ENCODE measurements around the gene HOXC6.

Gene HOXC6

GRCh38 chr12:54016051-54016450, 12.2 kb upstream of the HOXC6 start:
- no peak for DNase-seq (ENCODE audit: low read depth)

DNA sequence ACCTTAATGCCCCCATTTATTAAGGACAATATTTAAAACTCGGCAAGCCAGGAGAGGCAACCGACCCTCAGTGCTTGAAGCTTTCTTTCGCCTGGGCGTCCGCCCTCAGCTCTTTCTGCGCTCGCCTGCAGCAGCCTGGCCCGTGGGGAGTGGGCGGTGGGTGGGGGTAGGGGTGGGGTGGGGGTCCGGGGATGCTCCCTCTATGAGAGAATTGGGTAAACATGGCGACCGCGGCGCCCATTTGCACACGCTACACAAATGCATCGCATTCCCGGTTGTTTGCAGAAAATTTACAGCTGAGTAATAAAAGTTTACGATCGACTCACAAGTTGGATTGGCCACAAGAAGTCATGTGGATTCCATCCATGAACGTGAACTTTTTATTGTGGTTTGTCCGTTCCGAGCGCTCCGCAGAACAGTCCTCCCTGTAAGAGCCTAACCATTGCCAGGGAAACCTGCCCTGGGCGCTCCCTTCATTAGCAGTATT, 11.7 kb upstream of the HOXC6 start:
- no peak for DNase-seq (ENCODE audit: low read depth)

DNA sequence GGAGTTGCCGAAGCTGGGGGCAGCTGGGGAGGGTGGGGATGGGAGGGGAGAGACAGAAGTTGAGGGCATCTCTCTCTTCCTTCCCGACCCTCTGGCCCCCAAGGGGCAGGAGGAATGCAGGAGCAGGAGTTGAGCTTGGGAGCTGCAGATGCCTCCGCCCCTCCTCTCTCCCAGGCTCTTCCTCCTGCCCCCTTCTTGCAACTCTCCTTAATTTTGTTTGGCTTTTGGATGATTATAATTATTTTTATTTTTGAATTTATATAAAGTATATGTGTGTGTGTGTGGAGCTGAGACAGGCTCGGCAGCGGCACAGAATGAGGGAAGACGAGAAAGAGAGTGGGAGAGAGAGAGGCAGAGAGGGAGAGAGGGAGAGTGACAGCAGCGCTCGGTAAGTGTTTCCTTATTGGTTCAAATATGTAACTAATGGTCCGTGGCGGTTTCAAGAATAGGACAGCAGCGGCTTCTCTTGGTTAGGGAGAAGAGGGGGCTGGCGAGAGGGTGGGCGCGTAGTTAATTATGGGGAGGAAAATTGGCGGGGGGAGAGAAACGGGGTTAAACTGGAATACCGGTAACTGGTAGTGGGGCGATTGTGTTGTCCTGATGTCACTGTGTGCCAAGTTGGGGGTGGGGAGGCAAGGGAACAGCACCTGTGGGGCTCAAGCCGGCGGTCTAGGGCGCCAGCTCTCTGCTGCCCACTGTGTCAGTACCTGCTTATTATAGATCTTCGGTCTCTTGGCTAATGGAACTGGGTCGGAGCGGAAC, 11.0 kb upstream of the HOXC6 start:
- DNase-seq (ENCODE audit: low read depth): no peak

DNA sequence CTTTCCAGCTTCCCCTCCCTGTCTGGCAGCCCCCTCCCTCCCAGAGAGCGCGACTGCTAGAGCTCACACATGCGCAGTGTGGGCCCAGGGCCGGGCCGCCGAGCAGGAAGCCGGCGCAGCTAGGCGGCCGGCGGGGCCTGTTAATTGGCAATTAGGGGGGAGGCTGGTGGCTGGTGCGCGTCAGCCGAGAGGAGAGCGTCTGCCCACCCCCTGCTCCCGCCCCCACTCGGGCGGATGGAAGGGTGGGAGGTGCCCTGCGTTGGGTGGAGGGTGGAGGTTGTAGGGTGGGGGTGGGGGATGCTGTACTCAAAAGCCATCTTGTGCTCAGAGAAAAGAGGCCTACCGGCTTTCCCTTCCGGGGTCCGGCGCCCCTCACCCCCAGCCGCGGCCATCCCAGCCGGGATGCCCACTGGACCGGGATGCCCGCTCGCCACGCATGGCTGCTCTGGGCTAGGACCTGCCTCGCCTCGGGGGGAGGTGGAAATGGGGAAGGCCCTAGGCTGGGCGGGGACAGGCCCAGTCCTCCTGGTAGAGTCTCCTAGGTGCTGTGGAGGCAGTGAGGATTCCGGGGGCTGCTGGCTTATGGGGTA, 10.3 kb upstream of the HOXC6 start:
- DNase-seq (ENCODE audit: low read depth): peak; percentile 49

- no peak for DNase-seq (ENCODE audit: low read depth)
Observed at GRCh38 chr12:54018468-54018984, 9.7 kb upstream of the HOXC6 start.

GRCh38 chr12:54019091-54019811, 9.0 kb upstream of the HOXC6 start:
- DNase-seq (ENCODE audit: low read depth): no peak

DNA sequence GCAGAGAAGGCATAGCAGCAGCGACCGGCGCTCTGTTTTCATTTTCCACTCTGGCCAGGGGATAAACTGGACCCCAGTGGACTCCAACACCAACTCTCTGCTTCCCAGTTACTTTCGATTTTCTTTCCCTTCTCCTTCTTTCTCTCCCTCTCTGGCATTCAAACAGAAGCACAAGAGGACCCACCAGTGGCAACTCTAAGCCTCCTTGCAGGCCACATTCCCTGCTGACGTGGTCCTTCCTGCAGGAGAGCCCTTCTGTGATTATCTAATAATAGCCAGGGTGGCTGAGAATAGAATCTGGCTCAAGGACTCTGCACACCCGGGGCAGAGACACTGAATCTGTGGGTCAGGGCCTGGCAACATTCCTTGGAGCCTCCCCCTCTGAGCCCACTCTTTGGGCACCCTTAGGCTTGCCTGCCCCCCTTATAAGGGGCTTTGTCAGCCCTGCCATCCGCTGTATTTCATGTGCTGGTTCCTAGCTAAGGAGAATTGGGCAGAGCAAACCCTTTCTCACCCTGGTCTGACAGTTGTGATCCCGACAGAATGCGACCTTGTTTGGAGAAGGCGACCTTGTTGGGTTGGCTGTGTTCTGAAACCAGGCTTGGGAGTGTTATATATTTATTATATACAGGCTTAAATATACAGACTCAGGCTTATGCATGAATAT, 8.2 kb upstream of the HOXC6 start:
- DNase-seq (ENCODE audit: low read depth): no peak

- DNase-seq (ENCODE audit: low read depth): no peak
Observed at GRCh38 chr12:54020591-54021405, 7.4 kb upstream of the HOXC6 start.

GRCh38 chr12:54021432-54022013, 6.7 kb upstream of the HOXC6 start:
- no peak for DNase-seq (ENCODE audit: low read depth)

DNA sequence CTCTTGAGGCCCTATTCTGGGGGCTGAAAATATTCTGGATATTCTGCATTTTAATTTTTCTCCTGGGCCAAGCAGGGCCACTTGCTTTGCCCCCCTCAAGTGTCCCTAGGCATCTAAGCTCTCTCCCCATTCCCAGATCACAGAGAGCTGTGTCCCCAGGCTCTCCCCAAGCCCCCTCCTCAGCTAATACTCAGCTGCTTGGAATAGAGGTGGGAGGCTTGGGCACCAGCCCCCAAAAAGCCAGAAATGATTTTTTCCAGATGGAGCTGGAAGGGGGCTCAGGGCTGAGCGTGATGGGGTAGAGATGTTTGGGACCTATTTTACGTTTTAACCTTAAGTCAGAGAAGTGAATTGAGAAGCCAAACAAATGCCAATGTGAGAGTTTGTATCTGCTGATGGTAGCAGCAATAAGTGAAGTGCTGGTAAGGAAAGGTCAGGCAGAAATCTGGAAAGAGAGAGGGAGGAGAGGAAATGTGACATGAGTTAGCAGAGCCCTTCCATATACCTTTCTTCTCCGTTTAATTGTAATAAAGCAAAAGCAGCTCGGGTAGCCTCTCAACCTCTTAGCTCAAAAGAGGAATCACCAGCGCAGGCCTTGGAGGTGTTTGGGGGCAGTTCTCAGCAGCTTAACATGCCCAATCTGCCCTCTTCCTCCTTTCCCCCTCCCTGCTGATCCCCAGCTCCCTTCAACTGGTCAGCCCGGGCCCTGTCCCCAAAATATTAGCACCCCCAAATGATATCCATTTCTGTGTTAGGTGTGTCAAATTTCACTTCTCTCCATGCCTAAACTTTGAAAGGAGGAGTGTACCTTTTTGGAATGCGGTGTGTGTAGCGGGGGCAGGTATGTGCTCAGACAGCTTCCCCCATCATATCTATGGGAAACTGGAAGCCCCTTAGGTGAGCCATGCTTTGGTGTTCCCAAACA, 5.0 kb upstream of the HOXC6 start:
- DNase-seq (ENCODE audit: low read depth): no peak

GRCh38 chr12:54024127-54024526, 4.1 kb upstream of the HOXC6 start:
- no peak for DNase-seq (ENCODE audit: low read depth)

GRCh38 chr12:54024581-54025305, 3.5 kb upstream of the HOXC6 start:
- no peak for DNase-seq (ENCODE audit: low read depth)

DNA sequence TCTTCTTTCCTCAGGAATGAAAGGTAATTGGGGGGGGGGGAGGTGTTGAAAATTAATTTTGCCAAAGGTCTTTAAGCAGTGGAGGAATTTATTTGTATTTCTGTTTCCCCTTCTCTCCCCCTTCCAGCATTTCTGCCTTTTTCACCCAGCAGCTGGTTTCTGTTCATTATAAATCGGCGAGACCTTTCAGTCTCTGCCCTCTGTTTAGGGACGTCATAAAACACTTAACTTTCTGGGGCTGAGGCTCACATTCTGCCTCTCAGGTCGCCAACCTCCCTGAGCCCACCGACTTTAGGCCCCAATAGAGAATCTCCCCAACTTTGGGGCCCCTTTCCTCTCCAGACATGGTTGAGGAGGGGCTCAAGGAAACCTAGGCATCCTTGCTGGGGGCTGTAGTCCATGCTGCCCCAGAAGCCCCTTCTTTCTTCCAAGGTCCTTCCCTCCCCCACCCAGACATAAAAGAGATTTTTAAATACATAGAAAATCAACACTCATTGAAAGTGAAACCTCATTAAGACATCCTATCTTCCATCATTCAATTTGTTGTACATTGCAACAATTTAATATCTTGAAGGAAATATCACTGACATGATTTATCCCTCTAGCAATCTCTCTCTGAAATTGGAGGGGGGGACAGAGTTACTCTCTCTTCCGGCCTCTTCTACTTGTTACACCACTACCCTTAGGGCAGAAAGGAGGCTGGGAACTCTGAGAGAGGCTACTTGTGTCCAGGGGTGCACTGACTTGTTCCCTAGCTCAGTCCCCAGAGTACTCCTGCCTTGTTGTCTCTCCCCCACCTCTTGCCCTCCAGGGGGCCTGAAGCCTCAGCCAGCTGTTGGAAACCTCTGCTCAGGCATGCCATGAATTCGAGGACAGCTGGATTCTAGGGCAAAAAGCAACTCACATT, 2.5 kb upstream of the HOXC6 start:
- no peak for DNase-seq (ENCODE audit: low read depth)

DNA sequence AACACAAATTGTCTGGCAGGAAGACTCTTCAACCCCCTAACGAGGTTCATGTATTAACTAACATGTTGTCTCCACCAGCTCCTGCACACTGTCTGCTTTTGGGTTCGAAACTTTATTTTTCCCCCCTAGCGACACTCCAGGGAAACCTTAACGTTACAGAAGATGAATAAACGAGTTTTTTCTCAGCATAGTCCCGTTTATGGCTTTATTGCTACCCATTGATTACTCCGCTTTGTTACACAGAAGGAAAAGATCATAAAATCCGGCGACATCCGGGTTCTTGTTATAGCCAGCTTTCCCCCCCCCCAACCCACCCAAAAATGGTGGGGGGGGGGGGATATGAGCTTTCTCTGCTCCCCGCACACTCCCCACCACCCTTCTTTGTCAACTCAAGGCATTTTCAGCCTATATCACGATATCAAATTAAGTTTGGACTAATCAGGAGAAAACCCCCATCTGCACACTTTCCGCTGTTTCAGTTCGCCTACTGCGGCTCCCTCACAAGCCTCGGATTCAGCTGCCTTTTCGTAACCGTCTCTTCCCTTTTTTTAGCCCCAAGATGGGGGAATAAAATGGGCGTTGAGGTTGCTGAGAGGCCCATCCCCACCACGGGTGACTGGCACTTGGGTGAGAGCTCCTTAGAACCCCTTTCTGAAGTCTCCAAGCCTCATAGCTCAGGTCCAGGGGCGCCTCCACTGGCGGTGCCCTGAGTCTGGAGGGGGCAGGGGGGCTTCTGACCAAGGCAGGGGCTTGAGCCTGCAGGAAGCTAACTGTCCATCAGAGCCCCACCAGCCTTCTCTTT, 1.4 kb upstream of the HOXC6 start:
- no peak for DNase-seq (ENCODE audit: low read depth)

DNA sequence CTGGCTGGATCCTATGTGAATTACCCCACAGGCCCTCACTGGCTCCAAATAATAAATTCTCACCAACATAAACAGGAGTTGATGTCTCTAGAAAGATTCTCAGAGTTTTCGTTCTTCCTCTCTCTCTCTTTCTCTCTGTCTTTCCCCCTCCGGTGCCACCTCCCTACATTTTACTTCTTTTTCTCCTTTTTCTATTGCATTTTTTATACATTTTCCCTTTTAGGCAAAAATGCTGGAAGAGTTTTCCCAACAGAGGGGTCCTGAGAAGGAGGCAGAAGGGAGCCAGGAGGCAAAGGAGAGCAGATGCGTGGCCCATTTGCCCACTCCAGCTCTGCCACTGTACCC, 826 bp upstream of the HOXC6 start:
- DNase-seq (ENCODE audit: low read depth): no peak

GRCh38 chr12:54029529-54030441, 1.5 kb downstream of the HOXC6 start:
- DNase-seq (ENCODE audit: low read depth): no peak

Data from T-helper 22 cell (primary cell).